HCT116 (cell line): ENCODE measurements around the gene HK3. TPM values are rescaled to one million over a fixed set of nuclear protein-coding genes. Genes with fewer than 3 reads are reported as not detected.

Experiments used
- ATAC-seq: fragments of 200-7000 bp; cut with Tn5 transposase; 2 replicates; pipeline ENCODE4 v1.9.1; 2020; ENCODE audit warnings: mild to moderate bottlenecking, moderate library complexity
- BruUV-seq: library from RNA; stranded (reverse); fragments of 400-500 nt; replicated peaks from 2 replicates; lab custom pipeline; 2021; lab: Mats Ljungman, UMichigan
- CTCF ChIA-PET: fragments of 300-600 bp; sonication (Branson Sonifier 250); formaldehyde crosslinking; loops from one replicate; lab custom pipeline; 2021; ENCODE audit warnings: antibody characterized with exemption; lab: Charles Lee
- POLR2A ChIA-PET: fragments of 300-600, 350-600 bp; sonication (Branson Sonifier 250); formaldehyde crosslinking; loops from one replicate; lab custom pipeline; 2021; ENCODE audit warnings: antibody characterized with exemption; lab: Charles Lee
- RAD21 ChIA-PET, 2 experiments: fragments of 300-600 bp; sonication (Branson Sonifier 250); formaldehyde crosslinking; loops; one replicate each; lab custom pipeline; 2023; ENCODE audit warnings: low total read pairs in 2 of 2; ENCODE audit not compliant: uncharacterized antibody in 2 of 2, unreplicated experiment in 2 of 2, low non-redundant PET in 1 of 2; lab: Charles Lee
- DNase-seq: peaks from one replicate; pipeline ENCODE4 v3.0.0-alpha.2; 2010; ENCODE audit warnings: low read depth, low spot score
- H2AFZ ChIP-seq: fragments of 200-600 bp; shearing (Covaris generic), sonication (generic); 2 replicates; pipeline ENCODE4 v1.6.1; 2017; ENCODE audit warnings: low read depth, mixed run types, mixed read lengths, antibody characterized with exemption, low read length; ENCODE audit not compliant: poor library complexity, severe bottlenecking
- H3K27ac ChIP-seq: 2 replicates; pipeline ENCODE4 v1.5.1; 2012; ENCODE audit warnings: low read depth, low read length
- H3K27me3 ChIP-seq: fragments of 200-600 bp; sonication (generic); 2 replicates; pipeline ENCODE4 v1.6.1; 2016; ENCODE audit warnings: mixed run types, low read length, mixed read lengths; ENCODE audit not compliant: insufficient read depth
- H3K36me3 ChIP-seq, 2 experiments: fragments of 200-500 bp in 1 of 2; fragments of 200-600 bp in 1 of 2; sonication (Bioruptor generic) in 1 of 2; sonication (generic) in 1 of 2; 2 replicates each; pipeline versions ENCODE4 v1.5.1 to v1.6.1; 2014 to 2016; ENCODE audit warnings: low read length in 2 of 2, inconsistent platforms in 1 of 2, mixed read lengths in 1 of 2, mixed run types in 1 of 2; ENCODE audit not compliant: insufficient read depth in 2 of 2, control insufficient read depth in 1 of 2
- H3K4me1 ChIP-seq, 2 experiments: fragments of 200-600 bp in 1 of 2; sonication (generic) in 1 of 2; 2 replicates each; pipeline versions ENCODE4 v1.5.1 to v1.6.1; 2012 to 2017; ENCODE audit warnings: low read length in 2 of 2, inconsistent platforms in 1 of 2, mild to moderate bottlenecking in 1 of 2, mixed read lengths in 1 of 2, mixed run types in 1 of 2, moderate library complexity in 1 of 2; ENCODE audit not compliant: insufficient read depth in 2 of 2, control insufficient read depth in 1 of 2
- H3K4me2 ChIP-seq: fragments of 200-600 bp; sonication (generic); 2 replicates; pipeline ENCODE4 v1.6.1; 2017; ENCODE audit warnings: mixed run types, low read length, mixed read lengths
- H3K4me3 ChIP-seq, 2 experiments: fragments of 200-600 bp in 1 of 2; sonication (generic) in 1 of 2; replicated peaks in 1 of 2; 2 replicates each; pipeline ENCODE4 v1.5.1; 2011 to 2016; ENCODE audit warnings: low read length in 2 of 2, control low read depth in 1 of 2, low read depth in 1 of 2, mild to moderate bottlenecking in 1 of 2, mixed read lengths in 1 of 2, mixed run types in 1 of 2
- H3K79me2 ChIP-seq: fragments of 200-600 bp; sonication (generic); 2 replicates; pipeline ENCODE4 v1.6.1; 2017; ENCODE audit warnings: mild to moderate bottlenecking, mixed run types, low read length, moderate library complexity, mixed read lengths; ENCODE audit not compliant: insufficient read depth
- H3K9ac ChIP-seq: fragments of 200-600 bp; sonication (generic); 2 replicates; pipeline ENCODE4 v1.6.1; 2016; ENCODE audit warnings: low read length, mixed read lengths
- H3K9me2 ChIP-seq: fragments of 200-600 bp; sonication (generic), shearing (Covaris generic); 2 replicates; pipeline ENCODE4 v1.6.1; 2017; ENCODE audit warnings: mixed run types, mild to moderate bottlenecking, moderate library complexity; ENCODE audit not compliant: insufficient read depth
- H3K9me3 ChIP-seq, 2 experiments: fragments of 200-500 bp in 1 of 2; fragments of 200-600 bp in 1 of 2; sonication (Bioruptor generic) in 1 of 2; sonication (generic) in 1 of 2; 2 replicates each; pipeline ENCODE4 v1.6.1; 2014 to 2017; ENCODE audit warnings: low read length in 2 of 2, mixed read lengths in 2 of 2, inconsistent platforms in 1 of 2, low read depth in 1 of 2, mild to moderate bottlenecking in 1 of 2, mixed run types in 1 of 2, moderate library complexity in 1 of 2; ENCODE audit not compliant: control insufficient read depth in 1 of 2, insufficient read depth in 1 of 2
- H4K20me1 ChIP-seq: fragments of 200-600 bp; sonication (generic), shearing (Covaris generic); 2 replicates; pipeline ENCODE4 v1.6.1; 2017; ENCODE audit warnings: mixed run types, mild to moderate bottlenecking, moderate library complexity; ENCODE audit not compliant: insufficient read depth
- CBX3 ChIP-seq: IDR thresholded peaks from 2 replicates; pipeline ENCODE4 v1.6.1; 2012; ENCODE audit warnings: low read depth
- EZH2 ChIP-seq: fragments of 200-600 bp; sonication (generic); IDR thresholded peaks from 2 replicates; pipeline ENCODE4 v1.6.1; 2017; ENCODE audit warnings: antibody characterized with exemption, mixed run types
- EZH2phosphoT487 ChIP-seq: fragments of 200-600 bp; IDR thresholded peaks from 2 replicates; pipeline ENCODE4 v1.6.1; 2018; ENCODE audit warnings: antibody characterized with exemption, borderline replicate concordance
- POLR2A ChIP-seq: IDR thresholded peaks from 2 replicates; pipeline ENCODE4 v1.7.0; 2011; ENCODE audit warnings: borderline replicate concordance; ENCODE audit not compliant: insufficient read depth, insufficient read length; ENCODE audit errors: extremely low read depth
- POLR2AphosphoS5 ChIP-seq: IDR thresholded peaks from 2 replicates; pipeline ENCODE4 v1.6.1; 2011; ENCODE audit warnings: mild to moderate bottlenecking, low read depth, low read length, moderate library complexity
- RAD21 ChIP-seq: IDR thresholded peaks from 2 replicates; pipeline ENCODE4 v1.6.1; 2012; ENCODE audit warnings: low read depth, mild to moderate bottlenecking
- SRF ChIP-seq: IDR thresholded peaks from 2 replicates; pipeline ENCODE4 v1.6.1; 2012; ENCODE audit warnings: low read depth
- TCF7L2 ChIP-seq: IDR thresholded peaks from 2 replicates; pipeline ENCODE4 v1.7.0; 2011; ENCODE audit warnings: borderline replicate concordance, inconsistent platforms; ENCODE audit not compliant: insufficient read depth, insufficient read length; ENCODE audit errors: extremely low read depth
- intact Hi-C: fragments of 100-400 bp; cut with micrococcal nuclease; formaldehyde crosslinking; loops from 2 replicates; pipeline ENCODE4 v1.10.0; 2022
- total RNA-seq: library from RNA; stranded (reverse); gene quantifications from one replicate; pipeline ENCODE4 v1.2.1, GENCODE V29; 2021; ENCODE audit not compliant: unreplicated experiment
- TF ChIP-seq, protein P1 (sequence below): IDR thresholded peaks from 2 replicates; pipeline ENCODE4 v1.6.1; 2012
- TF ChIP-seq, protein P2 (sequence below), 3 experiments: fragments of 200-600 bp in 1 of 3; sonication (generic) in 1 of 3; IDR thresholded peaks in 2 of 3; conservative IDR thresholded peaks in 1 of 3; 2 replicates each; pipeline ENCODE4 v1.5.1; 2012 to 2017; ENCODE audit warnings: low read depth in 2 of 3, low read length in 2 of 3, antibody characterized with exemption in 1 of 3, borderline replicate concordance in 1 of 3, control low read depth in 1 of 3, mild to moderate bottlenecking in 1 of 3, mixed read lengths in 1 of 3, mixed run types in 1 of 3, moderate library complexity in 1 of 3; ENCODE audit not compliant: insufficient read depth in 1 of 3

HK3 gene
- total RNA-seq, 1 experiment from 2014 or later, result 0.30 TPM

DNA sequence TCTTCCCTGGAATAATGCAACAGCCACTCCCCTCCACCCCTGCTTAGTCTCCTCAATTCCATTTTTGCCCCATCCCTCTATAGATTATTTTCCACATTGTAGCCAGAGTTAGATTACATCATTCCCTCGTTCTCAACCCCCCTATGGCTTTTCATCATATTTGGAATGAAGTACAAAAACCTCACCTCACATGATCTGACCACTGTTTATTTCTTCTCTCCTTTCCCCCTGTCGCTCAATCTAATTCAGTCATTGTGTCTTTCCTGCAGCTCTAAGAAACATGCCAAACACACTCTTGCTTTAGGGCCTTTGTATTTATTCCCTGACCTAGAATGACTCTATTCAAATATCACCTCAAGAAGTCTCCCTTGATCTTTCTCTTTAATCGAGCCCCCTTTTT, 22.6 kb upstream of the HK3 start:
- H3K36me3 ChIP-seq, result 0 out of 4 replicates have a peak, but pooled peaks cover 0 to 3% of the 10 kb centered on the region in 2 experiments
- H2AFZ ChIP-seq, result no peak overlapping the region
- ChIA-PET CTCF (no interaction called here), RAD21 (no interaction called here), POLR2A (no interaction called here)
- intact Hi-C loops, result no loop called here
- no peak for ATAC-seq
- H3K9me2 ChIP-seq, result no peaks in the 10 kb centered on the region
- H3K4me1 ChIP-seq, result no peaks in the 10 kb centered on the region
- no peaks in the 10 kb centered on the region for H4K20me1 ChIP-seq
- no peaks in the 10 kb centered on the region for H3K9me3 ChIP-seq
- no TSS peak for BruUV-seq
- no peak for DNase-seq
- no peak overlapping the region for H3K4me3 ChIP-seq
- H3K27me3 ChIP-seq, result no peaks in the 10 kb centered on the region
- no peak overlapping the region for H3K27ac ChIP-seq
- H3K4me2 ChIP-seq, result no peak overlapping the region
- no peaks in the 10 kb centered on the region; the same call in 1 of the 2 replicates for H3K79me2 ChIP-seq
- no peak overlapping the region for H3K9ac ChIP-seq
- TF ChIP-seq EZH2 (no peak), EZH2phosphoT487 (no peak), RAD21 (no peak), POLR2AphosphoS5 (no peak), TCF7L2 (no peak), POLR2A (no peak), SRF (no peak), CBX3 (no peak)
- TF ChIP-seq, protein P1, sequence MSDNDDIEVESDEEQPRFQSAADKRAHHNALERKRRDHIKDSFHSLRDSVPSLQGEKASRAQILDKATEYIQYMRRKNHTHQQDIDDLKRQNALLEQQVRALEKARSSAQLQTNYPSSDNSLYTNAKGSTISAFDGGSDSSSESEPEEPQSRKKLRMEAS, result no peak
- TF ChIP-seq, protein P2, sequence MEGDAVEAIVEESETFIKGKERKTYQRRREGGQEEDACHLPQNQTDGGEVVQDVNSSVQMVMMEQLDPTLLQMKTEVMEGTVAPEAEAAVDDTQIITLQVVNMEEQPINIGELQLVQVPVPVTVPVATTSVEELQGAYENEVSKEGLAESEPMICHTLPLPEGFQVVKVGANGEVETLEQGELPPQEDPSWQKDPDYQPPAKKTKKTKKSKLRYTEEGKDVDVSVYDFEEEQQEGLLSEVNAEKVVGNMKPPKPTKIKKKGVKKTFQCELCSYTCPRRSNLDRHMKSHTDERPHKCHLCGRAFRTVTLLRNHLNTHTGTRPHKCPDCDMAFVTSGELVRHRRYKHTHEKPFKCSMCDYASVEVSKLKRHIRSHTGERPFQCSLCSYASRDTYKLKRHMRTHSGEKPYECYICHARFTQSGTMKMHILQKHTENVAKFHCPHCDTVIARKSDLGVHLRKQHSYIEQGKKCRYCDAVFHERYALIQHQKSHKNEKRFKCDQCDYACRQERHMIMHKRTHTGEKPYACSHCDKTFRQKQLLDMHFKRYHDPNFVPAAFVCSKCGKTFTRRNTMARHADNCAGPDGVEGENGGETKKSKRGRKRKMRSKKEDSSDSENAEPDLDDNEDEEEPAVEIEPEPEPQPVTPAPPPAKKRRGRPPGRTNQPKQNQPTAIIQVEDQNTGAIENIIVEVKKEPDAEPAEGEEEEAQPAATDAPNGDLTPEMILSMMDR (IDR thresholded peaks at IDR 0.05 in 2 of 3, conservative IDR thresholded peaks at IDR 0.05 in 1 of 3; ENCODE audit: borderline replicate concordance in 1 of 3, insufficient read depth in 1 of 3, low read depth in 2 of 3, low read length in 2 of 3), result no peak
